Measurements from ENCODE around the gene UPF2. TPM values are rescaled to one million over a fixed set of nuclear protein-coding genes. Genes with fewer than 3 reads are reported as not detected.

UPF2 gene
- polyA plus RNA-seq, 1 donor (not counting 4 experiments of a cell fraction or from before 2014, with no cell fraction given) = 20.3 TPM

- dilution Hi-C loops (cut with MboI; ENCODE audit: extremely low pct_ligation_motif_present, low sequenced_read_pairs) = no loop called here
- no peaks in the 10 kb centered on the region for H3K79me2 ChIP-seq (ENCODE audit: control insufficient read depth, insufficient read depth, low read length)
- no peak overlapping the region for H3K27ac ChIP-seq (ENCODE audit: control insufficient read depth, insufficient read depth, low read length)
- no peaks in the 10 kb centered on the region for H3K27me3 ChIP-seq (ENCODE audit: control insufficient read depth, extremely low read depth, insufficient read depth, low read length)
- FAIRE-seq (no peak), DNase-seq (ENCODE audit: low read depth, low spot score) (no peak)
- H3K36me3 ChIP-seq (ENCODE audit: control insufficient read depth in 2 of 2, extremely low read depth in 1 of 2, insufficient read depth in 2 of 2, low read length in 2 of 2) = no peaks in the 10 kb centered on the region
- H4K20me1 ChIP-seq (ENCODE audit: control insufficient read depth, extremely low read depth, insufficient read depth, low read length) = no peaks in the 10 kb centered on the region
- TF ChIP-seq EZH2 (IDR thresholded peaks at IDR 0.05; ENCODE audit: low read length) = no peak
- TF ChIP-seq, protein P1, sequence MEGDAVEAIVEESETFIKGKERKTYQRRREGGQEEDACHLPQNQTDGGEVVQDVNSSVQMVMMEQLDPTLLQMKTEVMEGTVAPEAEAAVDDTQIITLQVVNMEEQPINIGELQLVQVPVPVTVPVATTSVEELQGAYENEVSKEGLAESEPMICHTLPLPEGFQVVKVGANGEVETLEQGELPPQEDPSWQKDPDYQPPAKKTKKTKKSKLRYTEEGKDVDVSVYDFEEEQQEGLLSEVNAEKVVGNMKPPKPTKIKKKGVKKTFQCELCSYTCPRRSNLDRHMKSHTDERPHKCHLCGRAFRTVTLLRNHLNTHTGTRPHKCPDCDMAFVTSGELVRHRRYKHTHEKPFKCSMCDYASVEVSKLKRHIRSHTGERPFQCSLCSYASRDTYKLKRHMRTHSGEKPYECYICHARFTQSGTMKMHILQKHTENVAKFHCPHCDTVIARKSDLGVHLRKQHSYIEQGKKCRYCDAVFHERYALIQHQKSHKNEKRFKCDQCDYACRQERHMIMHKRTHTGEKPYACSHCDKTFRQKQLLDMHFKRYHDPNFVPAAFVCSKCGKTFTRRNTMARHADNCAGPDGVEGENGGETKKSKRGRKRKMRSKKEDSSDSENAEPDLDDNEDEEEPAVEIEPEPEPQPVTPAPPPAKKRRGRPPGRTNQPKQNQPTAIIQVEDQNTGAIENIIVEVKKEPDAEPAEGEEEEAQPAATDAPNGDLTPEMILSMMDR (optimal IDR thresholded peaks at IDR 0.05 in 1 of 3, IDR thresholded peaks at IDR 0.05 in 1 of 3, conservative IDR thresholded peaks at IDR 0.05 in 1 of 3; ENCODE audit: extremely low read depth in 1 of 3, insufficient read depth in 2 of 3, low read length in 3 of 3) = no peak
- H2AFZ ChIP-seq (ENCODE audit: control insufficient read depth, low read length) = peak overlapping the region; percentile 21
- peaks cover 65% of the 10 kb centered on the region for H3K4me1 ChIP-seq (ENCODE audit: control insufficient read depth, extremely low read depth, insufficient read depth, low read length)
- H3K9me1 ChIP-seq (ENCODE audit: control insufficient read depth, extremely low read depth, insufficient read depth, low read length) = no peaks in the 10 kb centered on the region
- H3K4me2 ChIP-seq (ENCODE audit: control insufficient read depth, extremely low read depth, insufficient read depth, low read depth, low read length) = no peak overlapping the region
- no peak overlapping the region for H3K4me3 ChIP-seq (ENCODE audit: control insufficient read depth in 2 of 3, extremely low read depth in 1 of 3, insufficient read depth in 2 of 3, low read depth in 1 of 3, low read length in 3 of 3)
- no peak overlapping the region for H3K9ac ChIP-seq (ENCODE audit: control insufficient read depth, extremely low read depth, insufficient read depth, low read length)
- H3K9me3 ChIP-seq (ENCODE audit: control insufficient read depth, low read depth, low read length) = no peaks in the 10 kb centered on the region
Observed at GRCh38 chr10:11878776-11879175, 163.8 kb downstream of the UPF2 start.

- Histone ChIP-seq H3K79me2 (ENCODE audit: control insufficient read depth, insufficient read depth, low read length) (no peaks in the 10 kb centered on the region), H3K27me3 (ENCODE audit: control insufficient read depth, extremely low read depth, insufficient read depth, low read length) (no peaks in the 10 kb centered on the region), H3K27ac (ENCODE audit: control insufficient read depth, insufficient read depth, low read length) (peak overlapping the region; percentile 24), H3K9ac (ENCODE audit: control insufficient read depth, extremely low read depth, insufficient read depth, low read length) (no peak overlapping the region), H3K36me3 (ENCODE audit: control insufficient read depth in 2 of 2, extremely low read depth in 1 of 2, insufficient read depth in 2 of 2, low read length in 2 of 2) (no peaks in the 10 kb centered on the region), H2AFZ (ENCODE audit: control insufficient read depth, low read length) (peak overlapping the region; percentile 68), H4K20me1 (ENCODE audit: control insufficient read depth, extremely low read depth, insufficient read depth, low read length) (no peaks in the 10 kb centered on the region), H3K4me2 (ENCODE audit: control insufficient read depth, extremely low read depth, insufficient read depth, low read depth, low read length) (no peak overlapping the region), H3K9me3 (ENCODE audit: control insufficient read depth, low read depth, low read length) (no peaks in the 10 kb centered on the region), H3K9me1 (ENCODE audit: control insufficient read depth, extremely low read depth, insufficient read depth, low read length) (no peaks in the 10 kb centered on the region), H3K4me1 (ENCODE audit: control insufficient read depth, extremely low read depth, insufficient read depth, low read length) (peaks cover 53% of the 10 kb centered on the region), H3K4me3 (ENCODE audit: control insufficient read depth in 2 of 3, extremely low read depth in 1 of 3, insufficient read depth in 2 of 3, low read depth in 1 of 3, low read length in 3 of 3) (no peak overlapping the region)
- TF ChIP-seq, protein P1 (optimal IDR thresholded peaks at IDR 0.05 in 1 of 3, IDR thresholded peaks at IDR 0.05 in 1 of 3, conservative IDR thresholded peaks at IDR 0.05 in 1 of 3; ENCODE audit: extremely low read depth in 1 of 3, insufficient read depth in 2 of 3, low read length in 3 of 3) = no peak
- no peak for TF ChIP-seq EZH2 (IDR thresholded peaks at IDR 0.05; ENCODE audit: low read length)
- FAIRE-seq = no peak
- dilution Hi-C loops (cut with MboI; ENCODE audit: extremely low pct_ligation_motif_present, low sequenced_read_pairs) = no loop called here
- no peak for DNase-seq (ENCODE audit: low read depth, low spot score)
Observed at GRCh38 chr10:11877591-11877905, 165.1 kb downstream of the UPF2 start.
